Endothelial cell of umbilical vein (primary cell): Measurements from ENCODE around the gene TP53TG5. TPM values are rescaled to one million over a fixed set of nuclear protein-coding genes. Genes with fewer than 3 reads are reported as not detected.

Experiments used
- BruUV-seq: library from RNA; stranded (reverse); fragments of 400-500 nt; replicated peaks from 2 replicates; lab custom pipeline; 2021; lab: Mats Ljungman, UMichigan
- CTCF ChIA-PET: fragments of 300-600, 350-600 bp; sonication (Branson Sonifier 250); formaldehyde crosslinking; loops from one replicate; lab custom pipeline; 2021; ENCODE audit warnings: antibody characterized with exemption, inconsistent platforms; lab: Charles Lee
- POLR2A ChIA-PET: fragments of 300-600, 350-600 bp; sonication (Branson Sonifier 250); formaldehyde crosslinking; loops from one replicate; lab custom pipeline; 2021; ENCODE audit warnings: antibody characterized with exemption, inconsistent platforms; lab: Charles Lee
- DNase-seq: peaks from one replicate; pipeline ENCODE4 v3.0.0-alpha.2; 2011; ENCODE audit warnings: low read depth, low spot score
- FAIRE-seq: peaks from 2 replicates; lab custom pipeline; 2011; peaks lifted over from hg19 to GRCh38; lab: Jason Lieb, UNC
- H2AFZ ChIP-seq: 2 replicates; pipeline ENCODE4 v1.6.0; 2012; ENCODE audit warnings: low read depth, low read length, control low read depth, inconsistent platforms
- H3K27ac ChIP-seq: 2 replicates; pipeline ENCODE4 v1.5.1; 2011; ENCODE audit warnings: low read depth, mild to moderate bottlenecking, control low read depth, low read length, moderate library complexity; ENCODE audit not compliant: insufficient read depth
- H3K27me3 ChIP-seq, 2 experiments: 2 replicates each; pipeline versions ENCODE4 v1.6.0 to v1.6.1; 2011; ENCODE audit warnings: low read length in 2 of 2, mixed read lengths in 1 of 2; ENCODE audit not compliant: control insufficient read depth in 2 of 2, insufficient read depth in 2 of 2
- H3K36me3 ChIP-seq, 2 experiments: 2 replicates in 1 of 2; 3 replicates in 1 of 2; pipeline ENCODE4 v1.5.1; 2011; ENCODE audit warnings: low read length in 2 of 2, mild to moderate bottlenecking in 1 of 2, moderate library complexity in 1 of 2; ENCODE audit not compliant: control insufficient read depth in 2 of 2, insufficient read depth in 2 of 2; ENCODE audit errors: extremely low read depth in 1 of 2
- H3K4me1 ChIP-seq: 3 replicates; pipeline ENCODE4 v1.5.1; 2011; ENCODE audit warnings: mild to moderate bottlenecking, low read length; ENCODE audit not compliant: control insufficient read depth, insufficient read depth; ENCODE audit errors: extremely low read depth
- H3K4me2 ChIP-seq: 2 replicates; pipeline ENCODE4 v1.6.1; 2011; ENCODE audit warnings: low read length, control low read depth, mixed read lengths; ENCODE audit not compliant: insufficient read depth
- H3K4me3 ChIP-seq, 3 experiments: fragments of 200-600 bp in 1 of 3; sonication (generic), shearing (Covaris generic) in 1 of 3; replicated peaks in 1 of 3; 2 replicates each; pipeline ENCODE4 v1.5.1; 2011 to 2016; ENCODE audit warnings: control low read depth in 3 of 3, low read length in 3 of 3, mild to moderate bottlenecking in 2 of 3, inconsistent platforms in 1 of 3, low read depth in 1 of 3, moderate library complexity in 1 of 3; ENCODE audit not compliant: insufficient read depth in 1 of 3
- H3K79me2 ChIP-seq: 2 replicates; pipeline ENCODE4 v1.6.0; 2012; ENCODE audit warnings: low read length, inconsistent platforms; ENCODE audit not compliant: control insufficient read depth, insufficient read depth
- H3K9ac ChIP-seq: replicated peaks from 2 replicates; pipeline ENCODE3; 2011; ENCODE audit warnings: low read length, control low read depth; ENCODE audit not compliant: insufficient read depth; ENCODE audit errors: extremely low read depth
- H3K9me1 ChIP-seq: replicated peaks from 3 replicates; pipeline ENCODE4 v1.6.0; 2011; ENCODE audit warnings: mild to moderate bottlenecking, low read length; ENCODE audit not compliant: control insufficient read depth, insufficient read depth; ENCODE audit errors: extremely low read depth
- H3K9me3 ChIP-seq: replicated peaks from 2 replicates; pipeline ENCODE4 v1.5.1; 2012; ENCODE audit warnings: low read length, inconsistent platforms; ENCODE audit not compliant: control insufficient read depth, insufficient read depth
- H4K20me1 ChIP-seq: replicated peaks from 2 replicates; pipeline ENCODE3; 2011; ENCODE audit warnings: mild to moderate bottlenecking, low read length; ENCODE audit not compliant: control insufficient read depth, insufficient read depth; ENCODE audit errors: extremely low read depth
- EZH2 ChIP-seq: IDR thresholded peaks from 2 replicates; pipeline ENCODE4 v1.6.1; 2012; ENCODE audit warnings: borderline replicate concordance, low read depth, mild to moderate bottlenecking, moderate library complexity, low read length, inconsistent platforms; ENCODE audit not compliant: severe bottlenecking
- FOS ChIP-seq: IDR thresholded peaks from 2 replicates; pipeline ENCODE4 v1.6.1; 2011; ENCODE audit warnings: mild to moderate bottlenecking, low read length, moderate library complexity, borderline replicate concordance; ENCODE audit not compliant: insufficient read depth
- JUN ChIP-seq: IDR thresholded peaks from 2 replicates; pipeline ENCODE4 v1.6.1; 2011; ENCODE audit warnings: borderline replicate concordance, low read depth; ENCODE audit not compliant: insufficient read length, insufficient read depth
- MYC ChIP-seq: IDR thresholded peaks from one replicate; pipeline ENCODE4 v1.6.1; 2011; ENCODE audit warnings: mild to moderate bottlenecking, low read depth, low read length
- POLR2A ChIP-seq: IDR thresholded peaks from 2 replicates; pipeline ENCODE4 v1.6.1; 2012; ENCODE audit warnings: low read depth, mild to moderate bottlenecking, control low read depth, low read length
- POLR2AphosphoS5 ChIP-seq: IDR thresholded peaks from 2 replicates; pipeline ENCODE4 v1.6.1; 2012; ENCODE audit warnings: low read depth, mild to moderate bottlenecking, control low read depth, low read length, moderate library complexity; ENCODE audit not compliant: insufficient read depth
- dilution Hi-C: fragments of 300-500 bp; cut with MboI; formaldehyde crosslinking; loops from one replicate; pipeline ENCODE4 v1.15.0; 2019; ENCODE audit warnings: low sequenced_read_pairs; ENCODE audit not compliant: extremely low pct_ligation_motif_present
- intact Hi-C: fragments of 100-400 bp; cut with micrococcal nuclease; formaldehyde crosslinking; loops from one replicate; pipeline ENCODE4 v1.10.0; 2022
- polyA plus RNA-seq, 4 experiments: library from polyadenylated mRNA; depleted of rRNA in 3 of 4; stranded (reverse) in 3 of 4; unstranded in 1 of 4; fragments of >200 nt; gene quantifications; 2 replicates each; pipeline versions ENCODE4 v1.2.1 to v1.2.3, GENCODE V29; 2011 to 2012; ENCODE audit warnings: missing spikeins in 1 of 4
- total RNA-seq: library from RNA; stranded (reverse); gene quantifications from 2 replicates; pipeline ENCODE4 v1.2.3, GENCODE V29; 2021
- TF ChIP-seq, protein P1 (sequence below): IDR thresholded peaks from 2 replicates; pipeline ENCODE4 v1.6.1; 2011; ENCODE audit not compliant: insufficient read depth, insufficient read length

The TP53TG5 gene
- total and polyA plus RNA-seq, 2 donors (not counting 3 experiments of a cell fraction or from before 2014, with no cell fraction given): not detected

DNA sequence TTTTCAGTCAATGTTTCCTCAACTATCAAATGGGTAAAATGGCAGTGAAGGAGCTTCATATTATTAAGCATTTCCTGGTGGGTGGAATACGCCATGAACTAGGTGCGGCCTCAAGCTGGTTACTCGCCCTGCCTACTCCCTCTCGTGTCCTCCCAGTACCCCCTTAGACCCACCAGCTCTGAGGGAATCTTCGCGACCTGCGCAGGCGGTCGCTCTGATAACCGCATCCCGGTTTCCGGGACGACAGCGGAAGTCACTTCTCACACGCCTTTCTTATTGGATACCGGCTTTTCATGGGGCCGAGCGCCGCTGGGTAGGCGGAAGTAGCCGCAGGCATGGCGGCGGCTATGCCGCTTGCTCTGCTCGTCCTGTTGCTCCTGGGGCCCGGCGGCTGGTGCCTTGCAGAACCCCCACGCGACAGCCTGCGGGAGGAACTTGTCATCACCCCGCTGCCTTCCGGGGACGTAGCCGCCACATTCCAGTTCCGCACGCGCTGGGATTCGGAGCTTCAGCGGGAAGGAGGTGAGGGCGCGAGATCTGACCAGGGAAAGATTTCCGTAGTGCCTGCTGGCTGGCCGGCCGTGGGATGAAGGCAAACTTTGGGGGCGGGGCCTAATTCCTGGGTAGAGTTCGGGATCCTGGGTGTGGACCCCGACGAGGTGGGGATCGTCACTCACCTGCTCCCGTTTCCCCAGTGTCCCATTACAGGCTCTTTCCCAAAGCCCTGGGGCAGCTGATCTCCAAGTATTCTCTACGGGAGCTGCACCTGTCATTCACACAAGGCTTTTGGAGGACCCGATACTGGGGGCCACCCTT lies 37.9 kb upstream of the TP53TG5 start, which contains the start of gene PIGT:
Gene PIGT (plus strand): TSS at position 320 of the 816 bp plus-strand sequence. CDS start 16 bp downstream, at position 336.
- CTCF ChIA-PET: interaction anchor here (0.6 to 7.0 kb wide), 9 partner anchors 9 to 122 kb away, joined by 3 to 42 read pairs (median 4); no protein-coding TSS in a partner anchor
- H3K4me3 ChIP-seq: peak within 1 kb of the TSS; percentile 43 to 76 (median 70)
- H2AFZ ChIP-seq: peak within 1 kb of the TSS; percentile 94
- DNase-seq (peak; percentile 87), FAIRE-seq (peak; percentile 97)
- H3K4me1 ChIP-seq: peaks cover 21% of the 10 kb centered on the region
- BruUV-seq: no TSS peak
- intact Hi-C loops: loop anchor here (1.0 kb wide), 2 partner anchors 10 to 20 kb away; no protein-coding TSS in a partner anchor
- H3K9me3 ChIP-seq: no peaks in the 10 kb centered on the region
- H3K9me1 ChIP-seq: no peaks in the 10 kb centered on the region
- H3K79me2 ChIP-seq: peaks cover 22% of the 10 kb centered on the region
- peaks cover 7 to 11% of the 10 kb centered on the region in 2 experiments for H3K36me3 ChIP-seq
- no peaks in the 10 kb centered on the region for H4K20me1 ChIP-seq
- H3K9ac ChIP-seq: peak within 1 kb of the TSS; percentile 88
- H3K27me3 ChIP-seq: no peaks in the 10 kb centered on the region
- POLR2A ChIA-PET: interaction anchor here (0.7 to 1.4 kb wide), 3 partner anchors 9 to 81 kb away, joined by 3 to 5 read pairs (median 3); no protein-coding TSS in a partner anchor
- dilution Hi-C loops: no loop called here
- no peak for TF ChIP-seq EZH2
- TF ChIP-seq FOS: no peak
- no peak for TF ChIP-seq JUN
- TF ChIP-seq, protein P1, sequence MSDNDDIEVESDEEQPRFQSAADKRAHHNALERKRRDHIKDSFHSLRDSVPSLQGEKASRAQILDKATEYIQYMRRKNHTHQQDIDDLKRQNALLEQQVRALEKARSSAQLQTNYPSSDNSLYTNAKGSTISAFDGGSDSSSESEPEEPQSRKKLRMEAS: peak; percentile 6
- TF ChIP-seq POLR2AphosphoS5: peak; percentile 91
- no peak for TF ChIP-seq MYC
- peak; percentile 93 for TF ChIP-seq POLR2A
- H3K4me2 ChIP-seq: peak within 1 kb of the TSS; percentile 84
- H3K27ac ChIP-seq: peak within 1 kb of the TSS; percentile 64
